ENCODE measurements around the gene HSPA2.
A peak's percentile ranks its signal among the peaks of the same experiment; 100 is the strongest.

HSPA2 gene

DNA sequence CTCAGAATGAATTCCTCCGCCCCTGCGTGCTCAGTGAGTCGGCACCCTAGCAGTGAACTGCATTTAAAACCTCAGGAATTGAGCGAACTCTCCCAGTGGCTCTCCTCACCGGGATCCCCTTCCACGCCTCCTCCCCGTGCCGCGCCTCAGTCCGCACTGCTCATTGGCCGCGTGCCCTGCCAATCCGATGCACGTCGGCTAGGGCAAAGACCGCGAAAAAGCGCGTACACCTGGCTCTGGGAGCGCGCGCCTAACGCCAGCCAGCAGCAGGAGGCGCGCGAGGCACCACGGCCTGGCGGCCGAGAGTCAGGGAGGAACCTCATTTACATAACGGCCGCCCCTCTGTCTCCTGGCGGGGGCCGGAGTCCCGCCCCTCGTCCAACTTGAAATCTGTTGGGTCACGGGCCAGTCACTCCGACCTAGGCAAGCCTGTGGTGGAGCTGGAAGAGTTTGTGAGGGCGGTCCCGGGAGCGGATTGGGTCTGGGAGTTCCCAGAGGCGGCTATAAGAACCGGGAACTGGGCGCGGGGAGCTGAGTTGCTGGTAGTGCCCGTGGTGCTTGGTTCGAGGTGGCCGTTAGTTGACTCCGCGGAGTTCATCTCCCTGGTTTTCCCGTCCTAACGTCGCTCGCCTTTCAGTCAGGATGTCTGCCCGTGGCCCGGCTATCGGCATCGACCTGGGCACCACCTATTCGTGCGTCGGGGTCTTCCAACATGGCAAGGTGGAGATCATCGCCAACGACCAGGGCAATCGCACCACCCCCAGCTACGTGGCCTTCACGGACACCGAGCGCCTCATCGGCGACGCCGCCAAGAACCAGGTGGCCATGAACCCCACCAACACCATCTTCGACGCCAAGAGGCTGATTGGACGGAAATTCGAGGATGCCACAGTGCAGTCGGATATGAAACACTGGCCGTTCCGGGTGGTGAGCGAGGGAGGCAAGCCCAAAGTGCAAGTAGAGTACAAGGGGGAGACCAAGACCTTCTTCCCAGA lies at the start of gene HSPA2:
Gene HSPA2 (plus strand): TSS at position 534 of the 995 bp plus-strand sequence. CDS start 109 bp downstream, at position 643.
- peak; percentile 98 for DNase-seq

DNA sequence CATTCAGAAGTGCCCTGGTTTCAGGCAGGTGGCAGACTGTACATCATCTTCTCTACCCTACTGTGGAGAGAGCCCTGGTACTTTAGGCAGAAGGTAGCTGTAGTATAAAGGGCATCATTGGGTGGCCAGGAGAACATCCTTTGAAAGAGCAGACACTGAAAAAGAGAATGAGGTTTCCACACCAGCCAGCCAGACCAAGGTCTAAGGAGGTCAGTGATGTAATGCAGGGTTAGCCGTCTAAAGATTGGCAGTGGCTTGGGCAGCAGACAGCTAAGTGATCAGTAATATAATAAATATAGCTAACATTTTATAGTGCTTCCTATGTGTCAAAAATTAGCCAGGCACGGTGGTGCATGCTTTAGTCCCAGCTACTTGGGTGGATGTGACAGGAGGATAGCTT lies 48.9 kb upstream of the HSPA2 start:
- no peak for DNase-seq

DNA sequence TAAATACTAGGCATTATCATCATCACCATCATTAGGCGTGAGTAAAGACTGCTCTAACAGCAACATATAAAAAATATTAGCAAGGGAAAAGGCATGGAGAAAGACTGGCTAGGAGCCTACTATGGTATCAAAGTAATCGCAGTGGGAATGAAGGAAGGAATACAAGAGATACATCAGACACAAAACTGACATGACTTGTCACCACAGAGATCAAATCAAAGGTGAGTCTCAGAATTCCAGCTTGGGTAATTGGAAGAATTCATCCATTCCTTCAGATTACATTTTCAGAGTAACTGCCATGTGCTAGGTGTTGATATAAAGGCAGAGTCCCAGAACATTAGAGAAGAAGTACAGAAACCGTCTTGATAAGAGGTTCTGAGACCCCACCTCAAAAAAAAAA lies 47.1 kb upstream of the HSPA2 start:
- DNase-seq: no peak

DNA sequence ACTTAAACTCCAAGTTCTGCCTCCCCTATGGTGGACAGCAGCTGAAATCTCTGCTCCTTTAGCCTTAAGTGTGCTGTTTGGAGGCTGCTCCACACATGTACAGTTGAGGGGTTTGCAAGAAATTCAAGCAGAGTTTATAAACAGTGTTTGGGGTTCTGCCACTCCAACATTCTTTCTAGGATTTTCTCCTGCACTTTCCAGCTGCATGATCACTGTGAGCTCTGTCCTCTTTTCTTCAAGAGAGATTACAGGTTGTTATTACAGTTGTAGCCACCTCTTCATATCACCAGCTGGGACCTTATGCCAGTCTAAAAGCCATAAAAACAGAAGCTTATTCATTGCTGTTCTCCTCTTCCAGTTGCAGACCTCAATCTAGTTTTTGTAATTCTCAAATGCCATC lies 45.3 kb upstream of the HSPA2 start:
- DNase-seq: no peak

DNA sequence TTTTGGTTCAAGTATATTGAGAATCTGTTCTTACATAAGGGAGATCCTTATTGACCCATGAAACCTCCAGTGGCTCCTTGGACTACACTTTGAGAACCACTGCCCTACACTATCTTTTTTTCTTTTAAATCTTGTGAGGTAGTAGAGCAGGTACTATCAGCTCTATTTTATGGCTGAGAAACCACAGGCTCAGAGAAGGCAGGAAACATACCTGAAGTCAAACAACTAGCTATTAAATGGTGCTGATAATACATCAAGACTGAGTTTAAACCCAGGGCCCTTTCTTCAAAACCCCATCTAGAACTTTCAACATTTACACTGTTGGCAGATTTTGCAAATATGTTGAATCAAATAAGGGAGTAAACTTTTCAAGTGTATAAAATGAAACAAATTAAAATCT lies 43.8 kb upstream of the HSPA2 start:
- peak; percentile 17 for DNase-seq

DNA sequence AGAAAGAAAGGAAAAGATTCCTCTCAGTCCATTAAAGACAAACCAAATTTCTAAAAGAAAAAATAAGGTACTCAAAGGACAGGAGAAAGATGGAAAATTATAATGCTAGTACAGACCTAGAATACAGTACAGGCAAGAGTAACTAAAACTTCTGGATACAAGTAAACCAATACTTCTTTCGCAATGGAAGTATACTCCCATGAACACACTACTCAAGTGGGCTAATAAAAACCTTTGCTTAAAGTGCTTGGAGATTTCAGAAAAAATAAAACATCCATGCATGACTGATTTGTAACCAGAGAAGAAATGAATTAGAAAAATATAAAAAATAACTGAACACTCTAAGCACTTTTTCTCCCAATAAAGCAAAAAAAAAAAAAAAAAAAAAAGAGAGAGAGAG lies 40.5 kb upstream of the HSPA2 start:
- no peak for DNase-seq

DNA sequence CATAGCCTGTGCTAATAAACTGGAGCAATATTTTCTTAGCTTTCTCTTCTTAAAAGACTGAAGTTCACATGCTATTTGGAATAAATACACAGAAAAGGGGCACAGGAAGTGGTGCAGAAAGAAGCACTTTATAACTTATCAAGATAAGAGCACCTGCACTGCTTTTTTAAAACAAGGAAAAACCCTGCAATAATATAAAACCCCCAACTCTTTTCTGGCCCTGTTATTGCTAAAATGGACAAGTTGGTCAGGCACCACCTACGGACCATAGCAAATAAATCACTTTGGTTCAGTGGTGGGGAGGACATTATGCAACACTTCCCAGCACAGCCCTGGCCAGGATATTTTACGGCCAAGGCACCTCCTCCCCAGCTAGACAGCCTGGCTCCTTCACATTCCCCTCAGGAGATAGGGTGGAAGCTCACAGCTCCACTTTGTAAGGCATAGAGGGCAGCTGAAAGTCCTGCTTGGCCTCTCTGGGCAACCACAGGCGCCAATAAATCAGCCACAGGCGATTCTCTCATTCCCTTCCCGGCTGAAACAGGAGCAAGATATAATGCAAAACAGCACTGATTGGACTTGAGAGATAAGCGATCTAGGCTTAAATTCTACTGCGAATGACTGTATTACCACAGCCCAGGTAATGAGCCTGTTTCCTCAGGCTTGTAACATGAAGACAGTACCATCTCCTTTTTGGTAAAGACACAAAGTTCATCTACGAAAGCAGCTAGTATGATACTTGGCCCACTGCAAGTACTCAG lies 39.0 kb upstream of the HSPA2 start:
- peak; percentile 48 for DNase-seq

DNA sequence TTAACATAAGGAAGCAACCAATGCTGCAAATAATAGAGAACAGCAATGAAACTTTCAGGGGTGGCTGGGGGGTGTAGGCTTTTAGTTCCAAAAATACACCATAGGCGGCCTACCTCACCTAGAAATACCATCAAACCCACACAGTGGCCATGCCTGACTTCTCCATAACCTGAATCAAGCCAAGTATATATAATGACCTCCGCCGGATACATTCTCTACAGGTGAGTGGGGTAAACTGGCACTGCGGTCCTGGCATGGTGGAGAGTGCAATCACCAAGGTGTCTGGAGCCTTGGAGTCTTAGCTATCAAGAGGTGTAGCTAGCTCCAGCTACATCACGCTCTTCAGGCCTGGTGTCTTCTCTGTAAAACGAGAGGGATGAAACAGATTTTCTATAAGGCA lies 38.1 kb upstream of the HSPA2 start:
- DNase-seq: peak; percentile 22

DNA sequence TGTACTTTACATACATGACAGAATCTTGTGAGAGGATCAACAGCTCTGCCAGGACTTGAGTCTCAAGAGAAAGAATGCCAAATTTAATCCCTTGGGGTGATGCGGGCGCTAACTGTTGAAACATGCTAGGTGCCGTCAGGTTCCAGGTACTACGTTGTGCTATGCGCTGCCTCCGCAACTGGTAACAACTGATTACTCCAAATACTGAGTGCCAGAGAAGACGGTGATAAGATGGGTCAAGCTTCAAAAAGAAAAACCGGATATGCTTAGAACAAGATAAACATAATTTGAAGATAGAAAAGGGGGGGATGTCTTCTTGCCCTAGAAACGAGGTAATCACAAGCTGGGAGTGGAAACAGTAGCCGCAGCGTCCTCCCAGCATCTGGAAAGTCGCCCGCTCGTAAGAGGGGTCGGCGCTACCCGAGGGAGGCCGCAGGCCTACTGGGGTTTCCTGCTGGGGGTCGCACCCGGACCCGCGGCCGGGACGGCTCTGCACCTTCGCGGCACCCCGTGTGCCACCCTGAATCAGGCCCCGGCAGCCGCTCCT lies 37.6 kb upstream of the HSPA2 start:
- peak; percentile 30 for DNase-seq

DNA sequence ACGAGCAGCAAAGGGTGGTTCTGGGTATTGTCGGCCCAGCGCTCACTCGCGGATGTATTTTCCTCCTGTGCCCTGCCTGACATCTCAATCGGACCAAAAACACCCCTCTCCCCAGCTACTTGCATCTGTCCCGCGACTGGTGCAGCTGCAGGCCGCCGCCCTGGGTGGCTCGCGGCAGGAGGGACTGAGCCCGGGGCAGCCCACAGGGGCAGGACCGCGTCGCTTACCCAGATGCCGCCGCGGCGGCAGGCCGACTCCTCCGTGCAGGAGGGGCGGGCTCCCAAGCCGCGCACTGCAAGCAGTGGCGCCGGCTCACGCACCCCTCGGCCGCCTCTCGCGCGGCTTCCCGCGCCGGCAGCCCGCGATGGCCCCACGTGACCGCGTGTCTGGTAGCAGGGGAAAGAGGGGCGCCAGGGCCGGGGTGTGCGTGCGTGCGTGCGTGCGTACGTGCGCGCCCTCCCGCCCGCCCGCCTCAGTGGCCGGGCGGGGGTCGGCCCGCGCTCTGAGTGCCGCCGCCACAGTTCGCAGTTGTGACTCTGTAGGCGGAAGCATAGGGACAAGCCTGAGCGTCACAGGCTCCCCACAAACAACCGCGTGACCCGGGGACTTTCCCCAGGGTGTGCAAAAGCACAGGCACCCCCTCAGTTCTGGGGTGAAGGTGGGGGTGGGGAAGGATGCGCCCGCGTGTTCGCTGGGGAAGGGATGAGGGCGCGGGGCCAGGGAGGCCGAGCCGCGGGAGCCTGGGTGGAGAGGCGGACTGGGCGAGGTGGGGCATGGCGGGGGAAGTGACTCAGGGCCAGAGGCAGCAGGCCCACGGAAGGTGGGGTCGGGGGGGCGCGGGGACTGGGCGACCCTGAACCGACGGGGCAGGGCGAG lies 36.9 kb upstream of the HSPA2 start, which contains the start of gene ZBTB25:
Gene ZBTB25 (minus strand): TSS at position 405 of the 876 bp plus-strand sequence. CDS start 13,305 bp downstream, outside the sequence.
- DNase-seq: peak; percentile 98

DNA sequence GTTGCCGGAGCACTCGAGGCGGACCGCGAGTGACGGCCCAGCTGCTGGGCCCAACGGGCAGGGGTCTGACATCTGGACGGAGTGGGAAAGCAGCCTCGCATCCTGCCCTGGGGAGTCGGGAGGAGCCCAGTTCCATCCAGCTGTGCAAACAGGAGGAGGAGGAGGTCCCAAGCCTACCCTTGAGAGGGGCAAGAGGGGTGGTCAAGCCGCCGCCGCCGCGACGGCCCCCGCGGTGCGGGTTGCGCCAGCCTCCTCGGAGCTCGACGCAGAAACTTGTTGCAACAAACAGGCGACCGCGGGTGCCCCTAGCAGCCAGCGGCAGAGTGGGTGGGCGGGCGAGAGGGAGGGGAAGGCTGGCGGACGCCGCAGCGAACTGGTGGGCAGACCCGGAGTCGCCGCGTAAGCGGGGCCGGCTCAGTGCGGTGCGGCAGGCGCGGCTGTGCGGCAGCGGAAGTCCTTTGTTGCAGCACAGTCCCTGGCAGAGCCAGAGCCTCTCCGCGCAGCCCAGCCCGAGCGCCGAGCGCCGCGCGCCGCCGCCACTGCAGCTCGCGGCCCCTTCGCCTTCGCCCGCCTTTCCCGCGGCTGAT lies 36.1 kb upstream of the HSPA2 start, which contains the start of gene ZBTB1:
Gene ZBTB1 (plus strand): TSS at position 461 of the 587 bp plus-strand sequence. CDS start 16,735 bp downstream, outside the sequence.
- DNase-seq: peak; percentile 85

DNA sequence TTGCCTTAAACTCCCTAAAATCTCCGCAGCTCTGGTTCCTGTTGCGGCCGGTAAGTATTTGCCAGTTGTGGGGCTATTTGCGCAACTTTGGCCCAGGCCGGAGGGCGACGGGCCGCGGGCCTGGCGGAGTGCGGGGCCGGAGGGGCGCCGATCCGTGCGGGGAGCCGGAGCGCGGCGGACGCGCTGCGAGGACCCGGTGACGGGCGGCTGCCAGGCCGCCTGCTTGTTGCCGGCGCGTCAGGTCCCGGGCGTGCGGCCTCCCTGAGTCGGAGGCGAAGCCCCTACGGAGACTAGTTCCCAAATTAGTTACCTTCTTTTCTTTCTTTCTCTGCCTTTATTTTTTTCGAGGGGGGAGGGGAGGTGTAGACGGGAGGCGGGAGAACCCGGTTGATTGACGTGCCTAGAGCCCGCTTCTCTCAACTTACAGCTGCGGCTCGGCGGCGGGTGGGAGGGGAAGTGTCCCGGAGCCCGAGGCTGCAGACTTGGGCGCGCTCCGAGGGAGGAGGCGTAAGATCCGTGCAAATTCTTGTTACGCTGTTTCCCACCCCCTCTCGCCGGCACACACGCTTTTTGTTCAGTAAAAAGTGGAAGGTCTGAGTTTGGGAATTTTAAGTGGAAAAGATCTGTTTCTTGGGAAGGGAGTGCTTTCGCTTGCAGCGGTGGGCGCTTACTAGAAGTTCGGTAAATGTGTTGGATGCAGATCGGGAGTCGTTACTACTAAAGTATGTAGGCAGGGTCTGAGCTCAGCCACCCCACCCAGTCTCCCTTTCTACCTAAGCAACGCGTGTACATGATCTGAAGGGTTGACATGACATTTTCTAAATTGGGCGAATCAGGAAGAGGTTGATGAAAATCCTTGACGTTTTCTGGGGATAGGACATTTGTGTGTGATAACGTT lies 35.4 kb upstream of the HSPA2 start:
- peak; percentile 87 for DNase-seq

DNA sequence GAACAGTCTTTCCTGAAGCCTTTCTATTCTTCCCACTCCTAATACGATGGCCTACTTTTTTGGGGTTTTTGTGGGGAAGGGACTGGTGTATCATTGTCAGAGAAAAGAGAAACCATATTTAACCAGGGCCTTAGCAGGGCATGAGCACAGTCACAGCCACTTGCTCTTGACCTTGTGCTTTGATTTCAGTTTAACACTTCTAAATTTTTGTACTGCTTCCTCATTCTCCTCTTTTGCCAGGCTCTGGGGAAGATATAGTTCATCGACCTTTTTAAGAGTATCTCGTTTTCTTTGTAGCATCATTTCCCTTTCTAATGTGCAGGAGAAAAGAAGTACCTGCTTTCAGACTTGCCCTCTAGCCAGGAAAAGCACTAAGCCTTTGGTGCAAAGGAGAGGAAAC lies 33.8 kb upstream of the HSPA2 start:
- DNase-seq: peak; percentile 18

DNA sequence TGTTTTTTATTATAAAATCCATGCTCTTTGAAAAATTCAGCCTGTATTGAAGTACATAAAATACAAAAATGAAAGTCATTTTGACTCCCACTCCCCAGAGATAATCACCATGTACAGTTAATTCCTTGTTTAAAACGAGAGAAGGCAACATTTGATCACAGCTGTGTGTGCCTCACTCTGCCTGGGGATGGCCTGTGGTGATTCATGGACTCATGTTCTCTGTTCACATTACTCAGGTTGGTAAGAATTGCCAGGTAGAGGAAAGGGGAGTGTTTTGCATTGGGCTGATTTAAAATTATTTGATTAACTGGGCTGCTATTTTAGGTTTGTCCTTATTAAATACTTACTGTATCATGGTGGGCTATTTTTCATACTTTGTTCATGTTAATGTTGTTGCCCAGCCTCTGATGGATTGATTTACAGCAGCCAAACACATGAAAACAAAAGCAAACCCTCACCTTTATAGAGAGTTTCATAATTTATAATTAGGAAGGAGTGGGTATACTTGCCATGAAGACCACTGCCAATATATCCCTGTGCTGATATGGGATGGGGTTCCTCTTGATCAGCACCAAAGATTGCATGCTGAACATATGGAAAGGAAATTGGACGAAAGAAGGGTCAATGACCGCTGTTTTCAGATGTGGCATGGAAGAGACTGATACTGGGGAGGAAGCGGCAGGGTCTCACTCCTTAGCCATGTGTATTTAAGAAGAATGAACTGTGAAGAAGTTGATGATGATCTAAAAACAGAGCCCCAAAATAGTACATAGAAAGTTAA lies 33.0 kb upstream of the HSPA2 start:
- DNase-seq: peak; percentile 58

DNA sequence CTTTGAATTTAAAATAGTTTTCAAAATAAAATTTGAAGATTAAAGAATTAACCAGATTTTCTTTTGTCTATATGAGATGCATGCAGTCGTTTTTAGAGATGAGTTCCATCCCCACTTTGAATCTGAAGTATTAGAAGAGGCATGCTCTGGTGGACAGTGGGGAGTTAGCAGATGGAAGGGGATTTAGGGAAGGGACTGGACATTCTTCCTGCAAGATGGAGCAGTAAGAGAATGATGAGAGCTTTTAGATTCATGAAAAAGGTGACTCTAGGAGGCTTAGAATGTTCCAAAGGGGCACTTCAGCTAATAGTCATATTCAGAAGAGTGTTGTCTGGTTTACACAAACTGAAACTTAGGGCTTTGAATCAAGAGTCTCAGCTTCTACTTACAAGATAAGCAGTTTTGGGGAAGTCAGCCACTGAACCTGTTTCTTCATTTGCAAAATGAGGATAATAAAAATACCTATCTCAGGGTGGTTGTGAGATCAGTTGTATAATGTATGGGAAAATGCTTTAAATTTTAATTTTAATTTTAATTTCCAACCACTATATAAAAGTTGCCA lies 32.2 kb upstream of the HSPA2 start:
- DNase-seq: peak; percentile 13

DNA sequence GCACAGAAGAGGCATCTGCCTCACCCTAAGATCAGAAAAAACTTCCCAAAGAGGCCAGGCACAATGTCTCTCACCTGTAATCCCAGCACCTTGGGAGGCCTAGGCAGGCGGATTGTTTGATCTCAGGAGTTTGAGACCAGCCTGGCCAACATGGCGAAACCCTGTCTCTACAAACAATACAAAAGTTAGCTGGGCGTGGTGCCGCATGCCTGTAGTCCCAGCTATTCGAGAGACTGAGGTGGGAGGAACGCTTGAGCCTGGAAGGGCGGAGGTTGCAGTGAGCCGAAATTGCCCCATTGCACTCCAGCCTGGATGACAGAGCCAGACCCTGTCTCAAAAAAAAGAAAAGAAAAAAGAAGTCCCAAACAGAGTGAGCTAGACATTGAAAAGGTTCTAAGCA lies 31.5 kb upstream of the HSPA2 start:
- no peak for DNase-seq

DNA sequence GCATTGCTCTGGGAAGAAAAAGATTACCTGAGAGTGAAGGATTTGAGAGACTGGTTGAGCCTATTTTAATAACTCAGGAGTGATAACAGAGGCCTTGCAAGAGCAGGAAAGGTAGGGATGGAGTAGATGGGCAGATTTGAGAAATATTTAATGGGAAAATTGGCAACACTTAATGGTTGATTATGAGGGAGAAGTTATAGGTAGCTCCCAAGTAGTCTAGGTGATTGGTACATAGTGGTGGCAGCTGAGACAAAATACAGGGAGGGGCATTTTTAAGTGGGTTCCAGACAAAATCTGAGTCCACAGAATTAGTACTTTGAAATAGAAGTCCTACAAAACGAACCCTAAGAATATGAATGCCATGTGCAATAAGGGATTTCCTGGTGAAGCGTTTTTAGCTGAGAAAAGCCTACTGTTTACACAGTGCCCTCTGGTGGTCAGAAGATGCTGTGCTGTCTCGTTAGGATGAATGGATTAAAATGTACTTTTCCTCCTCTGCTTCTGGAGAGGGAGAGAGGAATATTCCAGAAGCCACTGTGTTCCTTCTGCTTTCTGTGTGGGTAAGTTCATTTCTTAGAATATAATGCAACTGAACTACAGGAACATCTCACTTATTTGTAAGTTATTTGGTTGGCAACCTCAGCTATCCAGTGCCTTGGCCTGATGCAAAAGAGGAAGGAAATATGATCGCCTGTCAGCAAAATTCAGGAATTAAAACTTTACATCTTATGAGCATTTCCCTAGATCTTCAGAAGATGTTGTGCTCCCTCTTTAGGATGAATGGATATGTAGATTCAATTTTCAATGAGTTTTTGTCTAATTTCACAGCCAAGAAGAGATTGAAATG lies 29.5 kb upstream of the HSPA2 start:
- peak; percentile 79 for DNase-seq

DNA sequence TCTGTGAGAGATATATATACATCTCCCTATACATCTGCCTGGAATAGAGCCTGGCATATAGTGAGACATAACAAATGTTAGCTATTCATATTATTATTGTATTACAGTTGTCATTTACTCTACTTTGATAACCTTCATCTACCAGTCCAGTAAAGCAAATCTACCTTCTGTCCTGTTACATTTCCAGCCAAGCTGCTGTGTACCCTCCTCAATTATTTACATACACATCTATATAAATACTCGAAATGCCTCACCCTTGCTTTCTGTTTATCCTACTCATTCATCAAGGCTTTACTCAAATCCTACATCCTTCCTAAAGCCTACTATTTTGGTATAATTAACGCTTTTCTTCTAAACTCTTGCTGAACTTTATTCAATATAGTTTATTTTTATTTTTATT lies 27.3 kb upstream of the HSPA2 start:
- DNase-seq: no peak

DNA sequence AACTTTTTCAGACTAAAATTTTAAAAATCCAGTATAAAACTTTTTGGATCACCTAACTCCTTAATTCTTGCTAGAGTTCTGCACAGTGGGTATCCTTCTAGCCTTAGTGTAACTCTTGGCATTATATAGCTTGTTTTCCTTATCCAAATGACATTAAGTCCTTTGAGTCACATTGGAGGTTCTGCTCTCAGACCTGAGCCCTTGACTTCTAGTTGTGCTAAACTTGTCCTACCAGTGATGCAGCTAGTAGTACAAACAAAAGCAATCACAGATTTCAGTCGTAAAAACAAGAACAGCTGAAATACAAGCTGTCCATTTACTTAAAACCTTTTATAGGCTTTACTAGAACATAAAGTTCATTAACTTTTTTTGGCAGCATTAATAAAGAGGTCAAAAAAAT lies 25.5 kb upstream of the HSPA2 start:
- no peak for DNase-seq

Measured in CD4-positive, alpha-beta T cell treated with Interleukin-4 for 4 hours (primary cell).